LNCaP clone FGC (cell line): ENCODE data around the gene KMT2E.

ENCODE experiments used
- DNase-seq: peaks from one replicate; pipeline ENCODE4 v3.0.0-alpha.2; 2011; ENCODE audit warnings: low read depth
- H3K4me3 ChIP-seq: 2 replicates; pipeline ENCODE4 v1.5.1; 2011; ENCODE audit warnings: mild to moderate bottlenecking, low read depth, low read length, control low read depth
- TF ChIP-seq, protein P1 (sequence below): IDR thresholded peaks from 2 replicates; pipeline ENCODE4 v1.5.1; 2012; ENCODE audit warnings: mild to moderate bottlenecking; ENCODE audit not compliant: control insufficient read depth, insufficient read depth; ENCODE audit errors: extremely low read depth

The KMT2E gene

DNA sequence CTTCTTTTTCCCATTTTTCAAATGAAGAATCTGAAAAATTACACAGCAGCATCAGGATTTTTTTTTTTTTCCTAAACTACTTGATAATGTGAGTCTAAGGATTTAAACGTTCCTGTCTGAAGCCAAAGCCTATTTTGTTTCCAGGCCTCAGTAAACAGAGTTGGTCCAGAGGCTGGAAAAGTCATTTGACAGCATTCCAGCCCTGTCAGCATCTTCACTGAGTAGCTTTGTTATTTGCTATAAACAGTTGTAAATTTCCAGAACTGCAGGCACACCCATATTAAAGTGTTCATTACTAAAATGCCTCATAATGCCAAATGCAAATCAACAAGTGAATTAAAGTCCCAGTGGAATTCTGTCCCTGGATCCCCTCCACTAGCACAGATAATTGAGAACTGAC, 35.5 kb upstream of the KMT2E start:
- DNase-seq: peak; percentile 90
- TF ChIP-seq, protein P1, sequence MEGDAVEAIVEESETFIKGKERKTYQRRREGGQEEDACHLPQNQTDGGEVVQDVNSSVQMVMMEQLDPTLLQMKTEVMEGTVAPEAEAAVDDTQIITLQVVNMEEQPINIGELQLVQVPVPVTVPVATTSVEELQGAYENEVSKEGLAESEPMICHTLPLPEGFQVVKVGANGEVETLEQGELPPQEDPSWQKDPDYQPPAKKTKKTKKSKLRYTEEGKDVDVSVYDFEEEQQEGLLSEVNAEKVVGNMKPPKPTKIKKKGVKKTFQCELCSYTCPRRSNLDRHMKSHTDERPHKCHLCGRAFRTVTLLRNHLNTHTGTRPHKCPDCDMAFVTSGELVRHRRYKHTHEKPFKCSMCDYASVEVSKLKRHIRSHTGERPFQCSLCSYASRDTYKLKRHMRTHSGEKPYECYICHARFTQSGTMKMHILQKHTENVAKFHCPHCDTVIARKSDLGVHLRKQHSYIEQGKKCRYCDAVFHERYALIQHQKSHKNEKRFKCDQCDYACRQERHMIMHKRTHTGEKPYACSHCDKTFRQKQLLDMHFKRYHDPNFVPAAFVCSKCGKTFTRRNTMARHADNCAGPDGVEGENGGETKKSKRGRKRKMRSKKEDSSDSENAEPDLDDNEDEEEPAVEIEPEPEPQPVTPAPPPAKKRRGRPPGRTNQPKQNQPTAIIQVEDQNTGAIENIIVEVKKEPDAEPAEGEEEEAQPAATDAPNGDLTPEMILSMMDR: no peak
- no peak overlapping the region for H3K4me3 ChIP-seq

GRCh38 chr7:104979167-104979841, 34.7 kb upstream of the KMT2E start:
- no peak overlapping the region for H3K4me3 ChIP-seq
- peak; percentile 86 for DNase-seq
- TF ChIP-seq, protein P1: no peak

GRCh38 chr7:104980440-104980839, 33.6 kb upstream of the KMT2E start:
- no peak for DNase-seq
- H3K4me3 ChIP-seq: no peak overlapping the region
- TF ChIP-seq, protein P1: no peak

GRCh38 chr7:104980841-104981671, 32.9 kb upstream of the KMT2E start:
- DNase-seq: no peak
- H3K4me3 ChIP-seq: no peak overlapping the region
- TF ChIP-seq, protein P1: peak; percentile 73

DNA sequence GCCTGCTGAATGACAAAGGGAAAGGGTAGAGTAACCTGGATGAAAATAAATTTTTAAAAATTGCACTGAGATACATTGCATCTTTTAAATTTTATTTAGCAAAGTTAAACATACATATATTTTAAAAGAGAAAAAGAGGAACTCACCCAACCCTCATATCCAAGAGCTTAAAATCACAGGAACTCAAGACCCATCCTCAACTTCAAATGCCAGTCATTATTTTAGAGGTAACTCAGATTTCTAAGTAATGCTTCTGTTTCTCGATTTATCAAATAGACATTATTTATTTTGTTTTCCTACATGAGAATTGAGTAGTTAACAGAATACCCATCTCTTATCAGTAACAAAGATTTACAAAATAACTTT, 32.4 kb upstream of the KMT2E start:
- H3K4me3 ChIP-seq: no peak overlapping the region
- TF ChIP-seq, protein P1: no peak
- DNase-seq: no peak

- TF ChIP-seq, protein P1: no peak
- H3K4me3 ChIP-seq: peak overlapping the region; percentile 70
- DNase-seq: no peak
Observed at GRCh38 chr7:104982308-104983075, 31.5 kb upstream of the KMT2E start.
